K562 (cell line): ENCODE results near the gene MCM9. TPM values are rescaled to one million over a fixed set of nuclear protein-coding genes. Genes with fewer than 3 reads are reported as not detected.

Experiments
- CBX2 ChIP-seq: fragments of 200-600 bp; sonication (generic); IDR thresholded peaks from one replicate; pipeline ENCODE4 v1.6.1; 2012; ENCODE audit warnings: mild to moderate bottlenecking, low read length, inconsistent platforms; ENCODE audit not compliant: insufficient read depth, poor library complexity, severe bottlenecking
- CHCHD3 ChIP-seq: fragments of 250-450 bp; sonication (Bioruptor Pico); IDR thresholded peaks from 2 replicates; pipeline ENCODE4 v2.1.2; 2022; ENCODE audit warnings: mild to moderate bottlenecking
- CREM ChIP-seq: IDR thresholded peaks from 2 replicates; pipeline ENCODE4 v1.6.1; 2014; ENCODE audit warnings: antibody characterized with exemption, low read depth
- CXXC5 ChIP-seq: fragments of 250-450 bp; sonication (Bioruptor Pico); IDR thresholded peaks from 2 replicates; pipeline ENCODE4 v1.8.0; 2022; ENCODE audit warnings: inconsistent platforms, mild to moderate bottlenecking, moderate library complexity
- DACH1 ChIP-seq: fragments of 450-650 bp; IDR thresholded peaks from 2 replicates; pipeline ENCODE4 v1.6.1; 2018; ENCODE audit not compliant: partially characterized antibody
- ESRRA ChIP-seq: fragments of 450-650 bp; IDR thresholded peaks from 2 replicates; pipeline ENCODE4 v1.6.1; 2014; ENCODE audit warnings: low read depth, mild to moderate bottlenecking, moderate library complexity, borderline replicate concordance
- ETV6 ChIP-seq, 3 experiments: fragments of 150-350 bp in 1 of 3; sonication (generic) in 1 of 3; formaldehyde crosslinking in 1 of 3; IDR thresholded peaks; 2 replicates each; pipeline versions ENCODE4 v1.6.1 to v1.8.0; 2014 to 2022; ENCODE audit warnings: borderline replicate concordance in 2 of 3, low read depth in 2 of 3, antibody characterized with exemption in 1 of 3, low read length in 1 of 3, mild to moderate bottlenecking in 1 of 3, missing genetic modification reagents in 1 of 3
- FIP1L1 ChIP-seq: fragments of 200-400 bp; formaldehyde crosslinking; IDR thresholded peaks from 2 replicates; pipeline ENCODE4 v1.6.1; 2018; ENCODE audit warnings: mild to moderate bottlenecking, low read depth, low read length; ENCODE audit not compliant: poor library complexity, severe bottlenecking
- KLF10 ChIP-seq: fragments of 250-450 bp; sonication (Bioruptor Pico); IDR thresholded peaks from 2 replicates; pipeline ENCODE4 v1.6.1; 2021; ENCODE audit warnings: matching md5 sums
- KLF13 ChIP-seq: fragments of 450-650 bp; IDR thresholded peaks from 2 replicates; pipeline ENCODE4 v1.6.1; 2016; ENCODE audit warnings: missing genetic modification characterization, low read depth, mild to moderate bottlenecking, missing compliant biosample characterization, moderate library complexity, borderline replicate concordance
- KLF16 ChIP-seq: IDR thresholded peaks from 2 replicates; pipeline ENCODE4 v1.6.1; 2016; ENCODE audit warnings: antibody characterized with exemption
- NCOA1 ChIP-seq: fragments of 450-650 bp; IDR thresholded peaks from 2 replicates; pipeline ENCODE4 v1.6.1; 2016; ENCODE audit warnings: low read depth
- NFXL1 ChIP-seq: fragments of 450-650 bp; formaldehyde crosslinking; IDR thresholded peaks from 2 replicates; pipeline ENCODE4 v1.4.0; 2021; ENCODE audit warnings: mild to moderate bottlenecking
- NR3C1 ChIP-seq: sonication (generic); formaldehyde crosslinking; IDR thresholded peaks from 2 replicates; pipeline ENCODE4 v1.8.1; 2022; ENCODE audit warnings: missing genetic modification reagents
- PHF21A ChIP-seq: fragments of 450-650 bp; IDR thresholded peaks from 2 replicates; pipeline ENCODE4 v1.6.1; 2017; ENCODE audit warnings: low read depth, borderline replicate concordance
- RFX7 ChIP-seq: fragments of 250-450 bp; sonication (Bioruptor Pico); IDR thresholded peaks from 2 replicates; pipeline ENCODE4 v1.5.1; 2021; ENCODE audit warnings: mild to moderate bottlenecking
- SNIP1 ChIP-seq: fragments of 450-650 bp; IDR thresholded peaks from 2 replicates; pipeline ENCODE4 v1.7.1; 2017; ENCODE audit warnings: low read depth, mild to moderate bottlenecking
- ZNF124 ChIP-seq: sonication (generic); formaldehyde crosslinking; IDR thresholded peaks from 2 replicates; pipeline ENCODE4 v1.8.1; 2022; ENCODE audit warnings: missing genetic modification reagents
- ZNF224 ChIP-seq: sonication (generic); formaldehyde crosslinking; IDR thresholded peaks from 2 replicates; pipeline ENCODE4 v1.8.0; 2022; ENCODE audit warnings: mild to moderate bottlenecking, missing genetic modification reagents
- ZNF696 ChIP-seq: fragments of 250-450 bp; sonication (Bioruptor Pico); conservative IDR thresholded peaks from 2 replicates; pipeline ENCODE4 v1.4.0; 2020; ENCODE audit warnings: mild to moderate bottlenecking, moderate library complexity
- ZNF76 ChIP-seq: fragments of 250-450 bp; sonication (Bioruptor Pico); IDR thresholded peaks from 2 replicates; pipeline ENCODE4 v1.4.0; 2020; ENCODE audit warnings: mild to moderate bottlenecking, moderate library complexity, borderline replicate concordance
- polyA plus RNA-seq, 8 experiments: library from polyadenylated mRNA; depleted of rRNA in 4 of 8; stranded (reverse) in 5 of 8; unstranded in 3 of 8; fragments of >200 nt; fragmentation: Nextera tagmentation in 2 of 8; fragmentation: Illumina TruSeq in 1 of 8; extraction: Ambion mirVana in 2 of 8; extraction: Trizol in 1 of 8; gene quantifications; 2 replicates each; pipeline versions ENCODE4 v1.2.1 to v1.2.3, GENCODE V29; 2011 to 2014; ENCODE audit warnings: inconsistent platforms in 1 of 8, missing spikeins in 1 of 8
- total RNA-seq, 7 experiments: library from RNA; depleted of rRNA in 6 of 7; stranded (reverse); fragments of >200 nt in 6 of 7; fragmentation: Illumina TruSeq in 2 of 7; extraction: Trizol in 2 of 7; gene quantifications; 2 replicates each; pipeline versions ENCODE4 v1.2.1 to v1.2.3, GENCODE V29; 2011 to 2021; ENCODE audit warnings: low replicate concordance in 1 of 7
- TF ChIP-seq, protein P1 (sequence below): sonication (generic); formaldehyde crosslinking; IDR thresholded peaks from 2 replicates; pipeline ENCODE4 v1.8.0; 2022; ENCODE audit warnings: mild to moderate bottlenecking, low read depth, missing genetic modification reagents

Gene MCM9
- total and polyA plus RNA-seq, 9 of the 15 experiments (the other 6 are each of a cell fraction or from before 2014, with no cell fraction given) = 4.8 to 16.7 (median 11.6) TPM

DNA sequence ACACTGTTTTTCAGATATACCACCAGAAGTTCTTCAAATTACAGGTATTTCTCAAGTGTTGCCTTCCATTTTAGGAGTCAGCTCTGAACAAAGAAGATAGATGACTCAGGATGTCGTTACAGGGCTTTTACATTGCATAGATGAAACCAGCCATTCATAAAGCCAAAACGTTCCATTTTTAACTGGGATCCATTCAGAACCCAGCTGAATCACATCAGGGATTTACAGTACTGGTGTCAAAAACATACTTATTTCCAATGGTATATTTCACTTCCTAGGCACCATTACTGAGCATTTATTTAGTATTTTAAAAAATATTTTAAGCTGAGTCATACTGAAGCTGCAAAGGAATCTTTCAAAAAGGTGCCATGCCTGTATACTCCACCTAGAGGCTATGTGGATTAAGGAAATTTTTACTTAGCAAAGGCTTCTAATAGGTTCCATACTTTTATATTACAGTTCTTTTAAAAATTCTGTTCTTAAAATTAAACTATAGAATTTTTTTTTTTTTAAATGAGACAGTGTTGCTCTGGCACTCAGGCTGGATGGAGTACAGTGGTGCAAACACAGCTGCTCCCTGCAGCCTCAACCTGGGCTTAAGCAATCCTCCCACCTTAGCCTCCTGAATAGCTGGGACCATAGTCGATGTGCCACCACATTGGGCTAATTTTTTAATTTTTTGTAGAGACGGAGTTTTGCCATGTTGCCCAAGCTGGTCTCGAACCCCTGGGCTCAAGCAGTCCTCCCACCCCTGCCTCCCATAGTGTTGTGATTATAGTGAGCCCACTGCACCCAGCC lies 38.4 kb downstream of the MCM9 start (continued):
- TF ChIP-seq ZNF224 = no peak
- no peak for TF ChIP-seq CHCHD3 (CRISPR knock-in tag)
- peak; percentile 23; the same call in 1 of the 2 replicates for TF ChIP-seq CXXC5
- TF ChIP-seq KLF16 = no peak
- no peak for TF ChIP-seq NR3C1 (CRISPR knock-in tag)
- TF ChIP-seq, protein P1, sequence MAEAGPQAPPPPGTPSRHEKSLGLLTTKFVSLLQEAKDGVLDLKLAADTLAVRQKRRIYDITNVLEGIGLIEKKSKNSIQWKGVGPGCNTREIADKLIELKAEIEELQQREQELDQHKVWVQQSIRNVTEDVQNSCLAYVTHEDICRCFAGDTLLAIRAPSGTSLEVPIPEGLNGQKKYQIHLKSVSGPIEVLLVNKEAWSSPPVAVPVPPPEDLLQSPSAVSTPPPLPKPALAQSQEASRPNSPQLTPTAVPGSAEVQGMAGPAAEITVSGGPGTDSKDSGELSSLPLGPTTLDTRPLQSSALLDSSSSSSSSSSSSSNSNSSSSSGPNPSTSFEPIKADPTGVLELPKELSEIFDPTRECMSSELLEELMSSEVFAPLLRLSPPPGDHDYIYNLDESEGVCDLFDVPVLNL (CRISPR knock-in tag) = no peak
- TF ChIP-seq KLF10 (CRISPR knock-in tag) = no peak
- no peak for TF ChIP-seq ZNF124 (CRISPR knock-in tag)
- TF ChIP-seq ESRRA = no peak
- no peak for TF ChIP-seq SNIP1
- TF ChIP-seq PHF21A = no peak
- TF ChIP-seq KLF13 = no peak
- TF ChIP-seq DACH1 = no peak
- TF ChIP-seq ETV6 (IDR thresholded peaks at IDR 0.05; ENCODE audit: borderline replicate concordance in 1 of 2, low read depth in 2 of 2, low read length in 1 of 2) = no peak
- no peak for TF ChIP-seq ETV6 (CRISPR knock-in tag; IDR thresholded peaks at IDR 0.05; ENCODE audit: borderline replicate concordance)
- TF ChIP-seq NFXL1 (CRISPR knock-in tag) = no peak
- no peak for TF ChIP-seq FIP1L1
- no peak for TF ChIP-seq ZNF76 (CRISPR knock-in tag)
- TF ChIP-seq ZNF696 (CRISPR knock-in tag) = no peak
- TF ChIP-seq CBX2 = no peak
- no peak for TF ChIP-seq RFX7 (CRISPR knock-in tag)
- TF ChIP-seq CREM = no peak
- no peak for TF ChIP-seq NCOA1
